Measurements from ENCODE around the gene KDSR. TPM values are rescaled to one million over a fixed set of nuclear protein-coding genes. Genes with fewer than 3 reads are reported as not detected.

Gene KDSR
- total RNA-seq, 1 experiment from 2014 or later, result 493 TPM

- TF ChIP-seq EZH2 (IDR thresholded peaks at IDR 0.05; ENCODE audit: borderline replicate concordance, low read depth, low read length, poor library complexity, severe bottlenecking), result no peak
These were observed 16.8 kb downstream of the KDSR start for GRCh38 chr18:63350230-63350629.

GRCh38 chr18:63348508-63349136 lies 18.4 kb downstream of the KDSR start:
- no TSS peak for BruUV-seq (replicated peaks)
- peaks cover 37% of the 10 kb centered on the region for H3K4me1 ChIP-seq (ENCODE audit: insufficient read depth, low read length, poor library complexity, severe bottlenecking)
- H3K4me3 ChIP-seq (ENCODE audit: low read depth, low read length, poor library complexity, severe bottlenecking), result no peak overlapping the region
- intact Hi-C loops (cut with micrococcal nuclease; ENCODE audit: unreplicated experiment), result loop anchor here (10.0 kb wide), 1 partner anchor 156 kb away; no protein-coding TSS in a partner anchor
- no peak for TF ChIP-seq CTCF (conservative IDR thresholded peaks at IDR 0.05; ENCODE audit: low read depth, low read length)
- no peak for TF ChIP-seq EZH2 (IDR thresholded peaks at IDR 0.05; ENCODE audit: borderline replicate concordance, low read depth, low read length, poor library complexity, severe bottlenecking)
- H3K27ac ChIP-seq (ENCODE audit: low read depth, low read length, poor library complexity, severe bottlenecking), result no peak overlapping the region
- ChIA-PET POLR2A (ENCODE audit: low non-redundant PET) (interaction anchor here (0.7 kb wide), 1 partner anchor 43 kb away, joined by 11 read pairs; no protein-coding TSS in a partner anchor), CTCF (no interaction called here)
- no peaks in the 10 kb centered on the region for H3K9me3 ChIP-seq (ENCODE audit: low read depth, low read length, poor library complexity, severe bottlenecking)
- no peaks in the 10 kb centered on the region for H3K27me3 ChIP-seq (replicated peaks; ENCODE audit: insufficient read depth, low read depth, low read length, poor library complexity)
- no peak for DNase-seq (ENCODE audit: low spot score)
- H3K36me3 ChIP-seq (ENCODE audit: insufficient read depth, low read length, poor library complexity, severe bottlenecking), result peaks cover 100% of the 10 kb centered on the region

More at GRCh38 chr18:63350230-63350629, 16.8 kb downstream of the KDSR start:
- DNase-seq (ENCODE audit: low spot score), result no peak
- H3K27me3 ChIP-seq (replicated peaks; ENCODE audit: insufficient read depth, low read depth, low read length, poor library complexity), result no peaks in the 10 kb centered on the region
- H3K4me3 ChIP-seq (ENCODE audit: low read depth, low read length, poor library complexity, severe bottlenecking), result no peak overlapping the region
- peaks cover 29% of the 10 kb centered on the region for H3K4me1 ChIP-seq (ENCODE audit: insufficient read depth, low read length, poor library complexity, severe bottlenecking)
- intact Hi-C loops (cut with micrococcal nuclease; ENCODE audit: unreplicated experiment), result no loop called here
- no peaks in the 10 kb centered on the region for H3K9me3 ChIP-seq (ENCODE audit: low read depth, low read length, poor library complexity, severe bottlenecking)
- H3K27ac ChIP-seq (ENCODE audit: low read depth, low read length, poor library complexity, severe bottlenecking), result peak overlapping the region; percentile 24
- peaks cover 100% of the 10 kb centered on the region for H3K36me3 ChIP-seq (ENCODE audit: insufficient read depth, low read length, poor library complexity, severe bottlenecking)
- CTCF ChIA-PET, result no interaction called here
- BruUV-seq (replicated peaks), result no TSS peak
- POLR2A ChIA-PET (ENCODE audit: low non-redundant PET), result no interaction called here

GRCh38 chr18:63346480-63347183 lies 20.4 kb downstream of the KDSR start:
- CTCF ChIA-PET, result no interaction called here
- no peak overlapping the region for H3K4me3 ChIP-seq (ENCODE audit: low read depth, low read length, poor library complexity, severe bottlenecking)
- no TSS peak for BruUV-seq (replicated peaks)
- peaks cover 100% of the 10 kb centered on the region for H3K36me3 ChIP-seq (ENCODE audit: insufficient read depth, low read length, poor library complexity, severe bottlenecking)
- DNase-seq (ENCODE audit: low spot score), result no peak
- intact Hi-C loops (cut with micrococcal nuclease; ENCODE audit: unreplicated experiment), result loop anchor here (10.0 kb wide), 1 partner anchor 158 kb away; no protein-coding TSS in a partner anchor
- POLR2A ChIA-PET (ENCODE audit: low non-redundant PET), result no interaction called here
- no peak for TF ChIP-seq CTCF (conservative IDR thresholded peaks at IDR 0.05; ENCODE audit: low read depth, low read length)
- no peak for TF ChIP-seq EZH2 (IDR thresholded peaks at IDR 0.05; ENCODE audit: borderline replicate concordance, low read depth, low read length, poor library complexity, severe bottlenecking)
- H3K9me3 ChIP-seq (ENCODE audit: low read depth, low read length, poor library complexity, severe bottlenecking), result no peaks in the 10 kb centered on the region
- H3K4me1 ChIP-seq (ENCODE audit: insufficient read depth, low read length, poor library complexity, severe bottlenecking), result peaks cover 43% of the 10 kb centered on the region
- H3K27ac ChIP-seq (ENCODE audit: low read depth, low read length, poor library complexity, severe bottlenecking), result peak overlapping the region; percentile 74
- H3K27me3 ChIP-seq (replicated peaks; ENCODE audit: insufficient read depth, low read depth, low read length, poor library complexity), result no peaks in the 10 kb centered on the region
